ENCODE data around the gene TAS2R1. TPM values are rescaled to one million over a fixed set of nuclear protein-coding genes. Genes with fewer than 3 reads are reported as not detected.
"Not testable (repeated sequence)": the region's sequence is repeated elsewhere in the genome, so short reads cannot be mapped to it uniquely, and the experiment has no call there.

Gene TAS2R1
- polyA plus RNA-seq, 4 donors = not detected

- DNase-seq (ENCODE audit: low read depth in 4 of 4, low spot score in 2 of 4) = no peak
These were observed 5.8 kb downstream of the TAS2R1 start for GRCh38 chr5:9624196-9624947.

- no peak for DNase-seq (ENCODE audit: low read depth in 4 of 4, low spot score in 2 of 4)
These were observed 6.5 kb downstream of the TAS2R1 start for GRCh38 chr5:9623661-9624060.

DNA sequence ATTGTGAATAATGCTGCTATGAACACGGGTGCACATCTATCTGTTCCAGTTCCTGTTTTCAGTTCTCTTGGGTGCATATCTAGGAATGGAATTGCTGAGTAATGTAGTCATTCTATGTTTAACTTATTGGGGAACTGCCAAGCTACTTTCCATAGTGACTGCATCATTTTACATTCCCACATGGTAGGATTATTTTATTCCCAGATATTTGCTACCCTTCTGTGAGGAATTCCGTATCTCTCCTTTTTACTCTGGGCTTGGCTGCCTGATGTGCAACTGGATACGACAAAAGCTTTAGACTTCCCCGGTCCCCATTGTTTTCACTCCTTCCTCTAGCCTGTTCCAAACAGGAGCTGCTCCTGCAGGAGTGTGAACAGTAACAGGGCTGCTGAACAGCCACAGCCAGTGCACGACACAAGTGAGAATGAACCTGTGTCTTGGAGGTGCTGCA lies 7.2 kb downstream of the TAS2R1 start:
- peak in 2 of 4 donors; percentile 13 to 24 for DNase-seq (ENCODE audit: low read depth in 4 of 4, low spot score in 2 of 4)

DNA sequence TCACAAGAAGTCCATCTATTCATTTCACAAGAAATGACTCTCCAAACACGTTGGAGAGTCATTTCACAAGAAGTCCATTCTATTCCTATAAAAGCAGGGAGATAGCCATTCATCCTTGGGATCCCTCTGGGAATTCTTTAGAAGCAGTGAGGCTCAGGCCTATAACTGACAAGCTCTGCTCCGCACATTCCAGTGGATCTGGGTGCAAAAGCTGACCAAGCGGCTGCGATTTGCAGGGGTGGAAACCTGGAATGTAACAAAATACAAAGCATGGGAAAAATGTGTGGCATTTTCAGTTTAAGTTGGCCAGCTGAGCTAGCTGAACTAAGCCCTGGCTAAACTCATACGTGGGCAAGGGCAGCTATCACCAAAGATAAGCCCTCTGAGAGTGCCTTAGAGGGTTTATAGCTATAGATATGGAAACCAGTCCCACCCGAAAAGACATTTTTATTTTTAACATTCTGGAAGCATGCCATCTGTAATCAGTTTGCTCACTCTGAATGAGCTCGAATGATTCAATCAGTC lies 8.7 kb downstream of the TAS2R1 start:
- no peak for DNase-seq (ENCODE audit: low read depth in 4 of 4, low spot score in 2 of 4)

- no peak for DNase-seq (ENCODE audit: low read depth in 4 of 4, low spot score in 2 of 4)
These were observed 10.6 kb downstream of the TAS2R1 start for GRCh38 chr5:9619331-9620092.

- no peak for DNase-seq (ENCODE audit: low read depth in 4 of 4, low spot score in 2 of 4)
These were observed 12.2 kb downstream of the TAS2R1 start for GRCh38 chr5:9617739-9618504.

DNA sequence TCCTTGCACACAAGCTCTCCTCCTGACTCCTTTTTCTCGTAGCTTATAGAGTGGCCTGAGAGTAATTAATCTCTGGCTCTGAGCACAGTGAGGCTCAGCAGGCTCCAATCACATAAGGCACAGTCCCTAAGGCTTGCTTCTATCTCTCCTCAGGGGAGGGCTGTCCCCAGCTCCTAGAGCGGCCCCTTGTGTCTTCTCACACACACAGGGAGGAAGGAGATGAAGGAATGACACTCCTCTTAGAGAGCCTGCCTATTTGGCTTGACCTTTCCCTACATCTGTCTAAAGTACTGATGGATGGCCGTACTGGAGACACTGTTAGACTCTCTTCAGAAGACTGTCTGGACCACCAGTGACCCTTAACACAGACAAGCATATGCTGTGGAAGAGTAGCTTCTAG lies 12.9 kb downstream of the TAS2R1 start:
- peak in 2 of 4 donors; percentile 19 to 24 for DNase-seq (ENCODE audit: low read depth in 4 of 4, low spot score in 2 of 4)

DNA sequence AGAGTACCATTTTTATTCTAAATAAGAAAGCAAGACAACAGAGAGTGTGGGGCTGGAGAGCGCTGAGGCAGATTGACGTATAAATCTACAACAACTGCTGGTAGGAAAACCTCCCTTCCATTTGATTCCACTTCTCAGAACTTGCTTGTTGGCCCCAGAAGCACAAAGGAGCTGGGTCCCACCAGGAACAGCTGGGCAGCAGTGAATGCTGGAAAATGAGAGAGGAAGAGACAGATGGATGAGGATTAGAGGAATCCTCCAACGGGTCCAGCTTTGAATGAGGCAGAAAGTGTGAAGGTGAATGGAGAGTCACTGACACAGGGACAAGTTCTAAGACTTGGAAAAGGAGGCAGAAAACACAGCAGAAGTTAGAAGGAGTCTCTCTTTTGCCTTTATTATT lies 14.8 kb downstream of the TAS2R1 start:
- DNase-seq (ENCODE audit: low read depth in 4 of 4, low spot score in 2 of 4) = no peak

DNA sequence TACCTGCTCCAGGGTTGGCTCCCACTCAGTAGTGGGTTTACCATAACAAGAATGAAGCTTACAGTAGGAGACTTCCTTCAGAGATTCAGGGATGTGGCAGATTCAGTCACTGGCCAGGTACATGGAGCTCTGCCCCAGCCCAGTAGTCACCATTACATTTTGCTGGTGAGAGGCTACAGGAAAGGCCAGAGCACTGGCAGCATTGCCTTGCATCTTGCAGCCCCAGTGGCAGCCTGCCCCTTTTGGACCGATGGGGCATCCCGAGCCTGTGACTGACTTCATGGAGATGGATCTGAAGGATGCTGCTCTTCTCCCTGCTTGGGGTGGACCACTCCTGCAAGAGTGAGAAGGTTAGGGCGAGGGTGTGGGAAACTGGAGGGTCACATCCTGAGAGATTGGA lies 16.8 kb downstream of the TAS2R1 start:
- DNase-seq (ENCODE audit: low read depth in 4 of 4, low spot score in 2 of 4) = no peak

- no peak for DNase-seq (ENCODE audit: low read depth in 4 of 4, low spot score in 2 of 4)
These were observed 19.2 kb downstream of the TAS2R1 start for GRCh38 chr5:9610969-9611368.

GRCh38 chr5:9610364-9610763 lies 19.8 kb downstream of the TAS2R1 start:
- DNase-seq (ENCODE audit: low read depth in 4 of 4, low spot score in 2 of 4) = no peak

GRCh38 chr5:9608093-9608492 lies 22.1 kb downstream of the TAS2R1 start:
- no peak for DNase-seq (ENCODE audit: low read depth in 4 of 4, low spot score in 2 of 4)

- DNase-seq (ENCODE audit: low read depth in 4 of 4, low spot score in 2 of 4) = no peak
These were observed 24.9 kb downstream of the TAS2R1 start for GRCh38 chr5:9605041-9605838.

- no peak for DNase-seq (ENCODE audit: low read depth in 4 of 4, low spot score in 2 of 4)
These were observed 25.7 kb downstream of the TAS2R1 start for GRCh38 chr5:9604416-9604815.

- no peak for DNase-seq (ENCODE audit: low read depth in 4 of 4, low spot score in 2 of 4)
These were observed 29.0 kb downstream of the TAS2R1 start for GRCh38 chr5:9601055-9601739.

DNA sequence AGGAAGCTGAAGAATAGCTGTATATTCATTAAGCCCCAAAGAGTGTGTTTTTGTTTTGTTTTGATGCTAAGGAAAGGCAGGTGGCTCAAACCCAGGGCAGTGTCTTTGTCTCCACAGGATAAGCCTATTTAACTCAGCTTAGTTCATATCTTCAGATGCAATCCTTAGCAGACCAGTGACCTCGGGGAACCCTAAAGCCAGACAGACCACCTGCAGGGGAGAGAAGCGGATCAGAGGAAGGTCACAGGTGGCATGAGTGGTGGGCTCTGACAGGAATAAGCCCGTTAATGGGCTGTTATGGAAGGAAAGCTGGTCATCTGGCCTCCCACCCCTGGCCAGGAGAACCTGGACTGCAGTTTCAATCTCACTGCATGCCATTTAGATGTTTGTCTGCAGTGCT lies 30.8 kb downstream of the TAS2R1 start:
- DNase-seq (ENCODE audit: low read depth in 4 of 4, low spot score in 2 of 4) = no peak

DNA sequence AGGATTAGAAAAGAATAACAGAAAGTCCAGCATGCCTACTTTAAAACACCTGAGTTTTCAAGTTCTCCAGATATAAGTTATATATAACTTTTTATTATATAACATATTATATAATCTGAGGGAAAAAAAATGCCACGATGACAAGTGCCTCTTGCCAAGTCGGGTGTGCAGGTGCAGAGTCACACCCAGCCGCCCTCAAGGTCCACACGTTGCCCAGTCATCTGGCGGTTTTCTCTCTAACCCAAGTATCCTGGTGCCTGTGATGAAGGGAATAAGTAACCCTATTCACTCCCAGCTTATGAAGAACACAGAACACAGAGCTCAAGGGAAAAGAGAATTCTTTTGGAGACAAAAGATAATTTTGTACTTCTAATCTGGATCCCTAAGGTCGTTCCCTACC lies 31.8 kb downstream of the TAS2R1 start:
- DNase-seq (ENCODE audit: low read depth in 4 of 4, low spot score in 2 of 4) = not testable (repeated sequence)

DNA sequence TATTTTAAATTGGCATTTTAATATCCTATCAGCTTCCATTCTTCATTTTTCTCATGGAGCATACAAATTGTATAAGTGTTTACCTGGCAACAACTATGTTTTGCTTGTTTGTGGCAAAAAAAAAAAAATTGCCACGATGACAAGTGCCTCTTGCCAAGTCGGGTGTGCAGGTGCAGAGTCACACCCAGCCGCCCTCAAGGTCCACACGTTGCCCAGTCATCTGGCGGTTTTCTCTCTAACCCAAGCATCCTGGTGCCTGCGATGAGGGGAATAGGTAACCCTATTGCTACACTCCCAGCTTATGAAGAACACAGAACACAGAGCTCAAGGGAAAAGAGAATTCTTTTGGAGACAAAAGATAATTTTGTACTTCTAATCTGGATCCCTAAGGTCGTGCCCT lies 32.8 kb downstream of the TAS2R1 start:
- DNase-seq (ENCODE audit: low read depth in 4 of 4, low spot score in 2 of 4) = not testable (repeated sequence)

DNA sequence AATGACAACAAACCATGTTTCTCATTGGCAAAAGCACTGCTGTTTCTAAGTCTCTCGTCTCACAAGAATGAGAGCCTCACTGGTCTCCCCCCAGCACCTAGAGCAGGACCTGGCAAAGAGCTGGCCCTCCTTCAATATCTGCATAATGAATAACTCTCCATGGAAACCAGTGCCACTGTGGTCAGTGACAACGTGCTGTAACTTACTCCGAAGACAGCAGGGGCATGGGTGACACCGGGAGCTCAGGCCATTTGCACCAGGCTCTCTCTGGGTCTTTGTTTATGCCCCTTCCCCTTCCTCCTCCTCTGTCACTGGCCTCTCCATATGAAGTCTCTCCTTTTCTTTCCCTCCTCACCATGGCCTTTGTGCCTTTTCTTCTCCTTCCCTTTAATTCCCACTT lies 33.3 kb downstream of the TAS2R1 start:
- DNase-seq (ENCODE audit: low read depth in 4 of 4, low spot score in 2 of 4) = no peak
